Measurements from ENCODE around the gene INAFM2. TPM values are rescaled to one million over a fixed set of nuclear protein-coding genes. Genes with fewer than 3 reads are reported as not detected.

INAFM2 gene
- polyA plus RNA-seq, 3 donors = 5.1 to 19.6 (median 8.3) TPM

- H3K27me3 ChIP-seq (ENCODE audit: control insufficient read depth in 2 of 2, insufficient read depth in 2 of 2, low read length in 2 of 2) = peaks cover 0 to 10% of the 10 kb centered on the region in 2 donors
- peaks cover 7 to 19% (median 16%) of the 10 kb centered on the region in 3 donors for H3K27me3 Mint-ChIP-seq (ENCODE audit: low read depth in 3 of 3)
- peaks cover 8 to 9% of the 10 kb centered on the region in 2 donors for H3K36me3 Mint-ChIP-seq
- no peaks in the 10 kb centered on the region for H3K79me2 ChIP-seq (ENCODE audit: insufficient read depth, low read length)
- H3K9ac ChIP-seq (ENCODE audit: insufficient read depth, low read length, poor library complexity, severe bottlenecking) = no peak overlapping the region
- H3K4me3 Mint-ChIP-seq = no peak overlapping the region
- H4K20me1 ChIP-seq (ENCODE audit: insufficient read depth, low read length) = peaks cover 11% of the 10 kb centered on the region
- TF ChIP-seq, protein P1, sequence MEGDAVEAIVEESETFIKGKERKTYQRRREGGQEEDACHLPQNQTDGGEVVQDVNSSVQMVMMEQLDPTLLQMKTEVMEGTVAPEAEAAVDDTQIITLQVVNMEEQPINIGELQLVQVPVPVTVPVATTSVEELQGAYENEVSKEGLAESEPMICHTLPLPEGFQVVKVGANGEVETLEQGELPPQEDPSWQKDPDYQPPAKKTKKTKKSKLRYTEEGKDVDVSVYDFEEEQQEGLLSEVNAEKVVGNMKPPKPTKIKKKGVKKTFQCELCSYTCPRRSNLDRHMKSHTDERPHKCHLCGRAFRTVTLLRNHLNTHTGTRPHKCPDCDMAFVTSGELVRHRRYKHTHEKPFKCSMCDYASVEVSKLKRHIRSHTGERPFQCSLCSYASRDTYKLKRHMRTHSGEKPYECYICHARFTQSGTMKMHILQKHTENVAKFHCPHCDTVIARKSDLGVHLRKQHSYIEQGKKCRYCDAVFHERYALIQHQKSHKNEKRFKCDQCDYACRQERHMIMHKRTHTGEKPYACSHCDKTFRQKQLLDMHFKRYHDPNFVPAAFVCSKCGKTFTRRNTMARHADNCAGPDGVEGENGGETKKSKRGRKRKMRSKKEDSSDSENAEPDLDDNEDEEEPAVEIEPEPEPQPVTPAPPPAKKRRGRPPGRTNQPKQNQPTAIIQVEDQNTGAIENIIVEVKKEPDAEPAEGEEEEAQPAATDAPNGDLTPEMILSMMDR (IDR thresholded peaks at IDR 0.05) = no peak
- H3K27ac ChIP-seq (ENCODE audit: low read depth in 1 of 2, low read length in 2 of 2) = no peak overlapping the region
- intact Hi-C loops (cut with micrococcal nuclease) = no loop called here
- H2AFZ ChIP-seq (ENCODE audit: insufficient read depth, low read depth, low read length, poor library complexity, severe bottlenecking) = no peak overlapping the region
- 100% methylated on average over 1 of the region's 5 CpGs for WGBS (ENCODE audit: insufficient coverage)
- no peaks in the 10 kb centered on the region for H3K36me3 ChIP-seq (replicated peaks in 1 of 2; ENCODE audit: control insufficient read depth in 1 of 2, insufficient read depth in 2 of 2, low read length in 2 of 2)
- H3K9me3 ChIP-seq (replicated peaks in 1 of 2; ENCODE audit: control insufficient read depth in 1 of 2, insufficient read depth in 1 of 2, low read length in 2 of 2) = no peaks in the 10 kb centered on the region
- no peak for DNase-seq
- H3K4me2 ChIP-seq (replicated peaks; ENCODE audit: extremely low read depth, low read length, poor library complexity, severe bottlenecking) = no peak overlapping the region
- no peaks in the 10 kb centered on the region for H3K9me3 Mint-ChIP-seq
- peaks cover 15% of the 10 kb centered on the region for H3K4me1 Mint-ChIP-seq
- no peak overlapping the region for H3K27ac Mint-ChIP-seq
- no peak overlapping the region for H3K4me3 ChIP-seq (replicated peaks in 1 of 3; ENCODE audit: low read depth in 2 of 3, low read length in 3 of 3)
- peaks cover 14 to 19% of the 10 kb centered on the region in 2 donors for H3K4me1 ChIP-seq (ENCODE audit: control insufficient read depth in 1 of 2, insufficient read depth in 2 of 2, low read length in 2 of 2)
Measured at GRCh38 chr15:40355976-40356585, 32.6 kb downstream of the INAFM2 start.

DNA sequence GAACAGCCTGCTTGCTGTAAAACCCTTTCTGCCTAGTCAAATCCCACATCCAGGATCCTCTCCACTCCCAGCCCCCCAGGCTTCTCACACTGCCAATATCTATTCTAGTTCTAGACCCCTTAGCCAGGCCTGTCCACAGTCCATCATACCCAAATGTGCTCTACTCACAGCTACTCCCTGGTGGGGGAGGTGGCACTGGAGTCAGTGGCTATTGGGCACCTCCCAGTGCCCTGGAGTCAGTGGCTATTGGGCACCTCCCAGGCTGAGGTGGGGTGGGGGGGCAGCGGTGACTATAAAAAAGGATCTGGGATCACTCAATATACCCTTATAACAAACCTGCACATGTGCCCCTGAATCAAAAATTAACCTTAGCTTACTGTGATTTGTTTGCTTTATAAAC, 33.8 kb downstream of the INAFM2 start:
- no peak overlapping the region for H3K27ac ChIP-seq (ENCODE audit: low read depth in 1 of 2, low read length in 2 of 2)
- no peaks in the 10 kb centered on the region for H3K79me2 ChIP-seq (ENCODE audit: insufficient read depth, low read length)
- H3K36me3 ChIP-seq (replicated peaks in 1 of 2; ENCODE audit: control insufficient read depth in 1 of 2, insufficient read depth in 2 of 2, low read length in 2 of 2) = no peaks in the 10 kb centered on the region
- H3K4me3 ChIP-seq (replicated peaks in 1 of 3; ENCODE audit: low read depth in 2 of 3, low read length in 3 of 3) = peak overlapping the region in 1 of 3 experiments; percentile 78
- TF ChIP-seq, protein P1 (IDR thresholded peaks at IDR 0.05) = no peak
- H3K9me3 ChIP-seq (replicated peaks in 1 of 2; ENCODE audit: control insufficient read depth in 1 of 2, insufficient read depth in 1 of 2, low read length in 2 of 2) = no peaks in the 10 kb centered on the region
- no peak for DNase-seq
- Mint-ChIP-seq H3K4me3 (peak overlapping the region; percentile 77 to 91), H3K36me3 (peaks cover 15 to 17% of the 10 kb centered on the region in 2 donors), H3K4me1 (peaks cover 15% of the 10 kb centered on the region), H3K27me3 (ENCODE audit: low read depth in 3 of 3) (peaks cover 7 to 19% (median 16%) of the 10 kb centered on the region in 3 donors), H3K27ac (no peak overlapping the region), H3K9me3 (no peaks in the 10 kb centered on the region)
- intact Hi-C loops (cut with micrococcal nuclease) = no loop called here
- peaks cover 14 to 19% of the 10 kb centered on the region in 2 donors for H3K4me1 ChIP-seq (ENCODE audit: control insufficient read depth in 1 of 2, insufficient read depth in 2 of 2, low read length in 2 of 2)
- H4K20me1 ChIP-seq (ENCODE audit: insufficient read depth, low read length) = peaks cover 11% of the 10 kb centered on the region
- peaks cover 0 to 10% of the 10 kb centered on the region in 2 donors for H3K27me3 ChIP-seq (ENCODE audit: control insufficient read depth in 2 of 2, insufficient read depth in 2 of 2, low read length in 2 of 2)
- H2AFZ ChIP-seq (ENCODE audit: insufficient read depth, low read depth, low read length, poor library complexity, severe bottlenecking) = no peak overlapping the region
- H3K9ac ChIP-seq (ENCODE audit: insufficient read depth, low read length, poor library complexity, severe bottlenecking) = no peak overlapping the region
- WGBS (ENCODE audit: insufficient coverage) = no CpG with 5 or more reads among the region's 1 CpG
- H3K4me2 ChIP-seq (replicated peaks; ENCODE audit: extremely low read depth, low read length, poor library complexity, severe bottlenecking) = peak overlapping the region; percentile 95

Data from CD14-positive monocyte (primary cell).